HEK293T (cell line): Measurements from ENCODE around the gene SMC3.

Experiments used
- CTCF ChIA-PET: fragments of 350-600 bp; formaldehyde crosslinking; extraction: SDS; loops from one replicate; lab custom pipeline; 2021; ENCODE audit warnings: antibody characterized with exemption, inconsistent platforms; lab: Yijun Ruan, JAX
- POLR2A ChIA-PET: fragments of 350-600 bp; formaldehyde crosslinking; extraction: SDS; loops from one replicate; lab custom pipeline; 2020; ENCODE audit warnings: antibody characterized with exemption, inconsistent platforms; lab: Yijun Ruan, JAX
- DNase-seq: peaks from one replicate; pipeline ENCODE4 v3.0.0; 2012; ENCODE audit warnings: mixed read lengths; ENCODE audit errors: extremely low spot score
- ARNT ChIP-seq: fragments of 450-650 bp; IDR thresholded peaks from 2 replicates; pipeline ENCODE4 v1.6.1; 2017; ENCODE audit warnings: mild to moderate bottlenecking
- BHLHE40 ChIP-seq: fragments of 450-650 bp; IDR thresholded peaks from 2 replicates; pipeline ENCODE4 v1.6.1; 2016; ENCODE audit warnings: mild to moderate bottlenecking, moderate library complexity, borderline replicate concordance
- CTBP1 ChIP-seq: fragments of 450-650 bp; IDR thresholded peaks from 2 replicates; pipeline ENCODE4 v1.6.1; 2016; ENCODE audit warnings: borderline replicate concordance
- ELF4 ChIP-seq: fragments of 450-650 bp; IDR thresholded peaks from 2 replicates; pipeline ENCODE4 v1.6.1; 2017; ENCODE audit warnings: antibody characterized with exemption
- FOXK2 ChIP-seq: fragments of 450-650 bp; IDR thresholded peaks from 2 replicates; pipeline ENCODE4 v1.6.1; 2016; ENCODE audit warnings: mild to moderate bottlenecking
- FOXM1 ChIP-seq: fragments of 450-650 bp; IDR thresholded peaks from 2 replicates; pipeline ENCODE4 v1.6.1; 2017; ENCODE audit warnings: mild to moderate bottlenecking, borderline replicate concordance
- HDGF ChIP-seq: fragments of 450-650 bp; IDR thresholded peaks from 2 replicates; pipeline ENCODE4 v1.6.1; 2017; ENCODE audit warnings: antibody characterized with exemption, borderline replicate concordance
- L3MBTL2 ChIP-seq: fragments of 450-650 bp; conservative IDR thresholded peaks from 2 replicates; pipeline ENCODE4 v1.6.1; 2016; ENCODE audit warnings: mild to moderate bottlenecking
- LEF1 ChIP-seq: fragments of 450-650 bp; IDR thresholded peaks from 2 replicates; pipeline ENCODE4 v1.6.1; 2017; ENCODE audit warnings: mild to moderate bottlenecking, borderline replicate concordance
- NFRKB ChIP-seq: fragments of 450-650 bp; IDR thresholded peaks from 2 replicates; pipeline ENCODE4 v1.6.1; 2016; ENCODE audit warnings: mild to moderate bottlenecking, moderate library complexity
- PKNOX1 ChIP-seq: fragments of 450-650 bp; IDR thresholded peaks from 2 replicates; pipeline ENCODE4 v1.6.1; 2016
- SP1 ChIP-seq: fragments of 450-650 bp; IDR thresholded peaks from 2 replicates; pipeline ENCODE4 v1.6.1; 2017
- SUZ12 ChIP-seq: fragments of 450-650 bp; IDR thresholded peaks from 2 replicates; pipeline ENCODE4 v1.6.1; 2016; ENCODE audit warnings: mild to moderate bottlenecking
- TARDBP ChIP-seq: fragments of 450-650 bp; IDR thresholded peaks from 2 replicates; pipeline ENCODE4 v1.6.1; 2016
- ZNF384 ChIP-seq: fragments of 450-650 bp; IDR thresholded peaks from 2 replicates; pipeline ENCODE4 v1.6.1; 2016

The SMC3 gene

GRCh38 chr10:110644598-110645462 is 77.3 kb downstream of the SMC3 start:
- no peak for TF ChIP-seq FOXK2
- no peak for TF ChIP-seq ZNF384
- no peak for TF ChIP-seq NFRKB
- TF ChIP-seq SP1 = no peak
- TF ChIP-seq CTBP1 = no peak
- TF ChIP-seq SUZ12 = no peak
- TF ChIP-seq PKNOX1 = no peak
- TF ChIP-seq L3MBTL2 = no peak; the same call in 1 of the 2 replicates
- no peak for TF ChIP-seq TARDBP
- TF ChIP-seq BHLHE40 = no peak
- no peak for DNase-seq
- POLR2A ChIA-PET = interaction anchor here (1.1 to 2.1 kb wide), 4 partner anchors 25 to 154 kb away, joined by 3 to 9 read pairs (median 4); no protein-coding TSS in a partner anchor
- CTCF ChIA-PET = interaction anchor here (0.6 to 1.1 kb wide), 5 partner anchors 14 to 374 kb away, joined by 3 read pairs; no protein-coding TSS in a partner anchor

- POLR2A ChIA-PET = interaction anchor here (1.2 to 2.7 kb wide), 4 partner anchors 20 to 36 kb away, joined by 3 to 10 read pairs (median 4); no protein-coding TSS in a partner anchor
- DNase-seq = peak; percentile 64
- CTCF ChIA-PET = interaction anchor here (1.2 kb wide), 1 partner anchor 26 kb away, joined by 6 read pairs; no protein-coding TSS in a partner anchor
- TF ChIP-seq SP1 (no peak), ZNF384 (no peak), ELF4 (no peak), L3MBTL2 (peak; percentile 43), ARNT (no peak), TARDBP (no peak), NFRKB (peak; percentile 30; the same call in 1 of the 2 replicates), BHLHE40 (no peak), FOXM1 (no peak), PKNOX1 (peak; percentile 85)
Observed at GRCh38 chr10:110646417-110647135, 79.1 kb downstream of the SMC3 start.

GRCh38 chr10:110647136-110647430 is 79.6 kb downstream of the SMC3 start:
- CTCF ChIA-PET = interaction anchor here (1.2 kb wide), 1 partner anchor 25 kb away, joined by 6 read pairs; no protein-coding TSS in a partner anchor
- POLR2A ChIA-PET = interaction anchor here (1.4 to 2.7 kb wide), 3 partner anchors 19 to 30 kb away, joined by 3 to 10 read pairs (median 5); no protein-coding TSS in a partner anchor
- TF ChIP-seq L3MBTL2 = no peak
- TF ChIP-seq PKNOX1 = peak; percentile 29; the same call in 1 of the 2 replicates
- TF ChIP-seq HDGF = no peak
- no peak for TF ChIP-seq NFRKB
- no peak for DNase-seq

- POLR2A ChIA-PET = interaction anchor here (0.9 to 2.7 kb wide), 2 partner anchors 9 to 23 kb away, joined by 4 to 10 read pairs; no protein-coding TSS in a partner anchor
Observed at GRCh38 chr10:110648692-110649346, 81.3 kb downstream of the SMC3 start.

More at GRCh38 chr10:110648692-110649346, 81.3 kb downstream of the SMC3 start:
- CTCF ChIA-PET = interaction anchor here (0.6 kb wide), 1 partner anchor 23 kb away, joined by 3 read pairs; no protein-coding TSS in a partner anchor
- TF ChIP-seq NFRKB = no peak
- no peak for TF ChIP-seq PKNOX1
- no peak for TF ChIP-seq ZNF384
- TF ChIP-seq CTBP1 = no peak
- TF ChIP-seq SUZ12 = no peak
- no peak for TF ChIP-seq LEF1
- no peak for TF ChIP-seq FOXK2
- no peak for DNase-seq
